ENCODE measurements around the gene SYN1.

Gene SYN1

DNA sequence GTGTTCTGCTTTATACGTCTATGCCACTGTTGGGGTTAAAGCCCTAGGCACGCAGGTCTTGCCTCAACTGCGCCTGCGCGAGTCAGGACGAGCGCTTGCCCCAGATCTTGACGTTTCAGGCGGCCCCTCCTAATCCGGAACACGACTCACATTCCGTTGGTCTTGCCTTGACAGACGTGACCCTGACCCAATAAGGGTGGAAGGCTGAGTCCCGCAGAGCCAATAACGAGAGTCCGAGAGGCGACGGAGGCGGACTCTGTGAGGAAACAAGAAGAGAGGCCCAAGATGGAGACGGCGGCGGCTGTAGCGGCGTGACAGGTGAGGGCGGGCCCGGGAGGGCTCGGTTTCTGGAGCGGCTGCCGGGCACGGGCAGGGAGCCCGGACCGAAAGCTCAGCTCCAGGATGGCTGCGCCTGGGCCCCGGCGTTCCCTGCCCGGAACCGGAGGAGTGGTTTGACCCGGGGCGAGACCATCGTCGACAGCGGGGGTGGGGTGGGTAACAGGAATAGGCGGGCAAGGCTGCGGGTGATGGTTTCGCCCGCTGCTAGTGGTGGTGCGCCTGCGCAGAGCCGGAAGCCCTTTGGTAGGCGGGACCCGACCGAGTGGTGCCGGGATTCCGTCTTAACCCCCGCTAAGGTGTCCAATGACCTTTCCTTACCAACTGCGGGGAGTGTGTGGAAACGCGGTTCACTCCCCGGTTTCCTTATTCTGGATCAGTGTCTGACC is 58.6 kb downstream of the SYN1 start, which contains the start of gene ARAF:
TSS of gene ARAF (plus strand) at position 272 of the 725 bp plus-strand sequence. CDS start 1,763 bp downstream, outside the sequence.
- Histone ChIP-seq H3K4me1 (ENCODE audit: insufficient read depth, low read length) (0 out of 2 replicates have a peak, but pooled peaks cover 7% of the 10 kb centered on the region), H3K36me3 (ENCODE audit: insufficient read depth, low read length) (peaks cover 31% of the 10 kb centered on the region), H3K27me3 (ENCODE audit: insufficient read depth, low read length) (no peaks in the 10 kb centered on the region), H3K9ac (ENCODE audit: low read depth, low read length) (peak within 1 kb of the TSS; percentile 83), H3K4me3 (ENCODE audit: low read length) (peak within 1 kb of the TSS; percentile 95), H3K27ac (ENCODE audit: low read depth, low read length) (peak within 1 kb of the TSS; percentile 85), H3K9me3 (ENCODE audit: insufficient read depth, low read depth, low read length) (no peaks in the 10 kb centered on the region)
- WGBS: under 1% methylated on average over 59 of the region's 59 CpGs

GRCh38 chrX:47560179-47560933 is 59.3 kb downstream of the SYN1 start:
- Histone ChIP-seq H3K4me1 (ENCODE audit: insufficient read depth, low read length) (0 out of 2 replicates have a peak, but pooled peaks cover 7% of the 10 kb centered on the region), H3K9me3 (ENCODE audit: insufficient read depth, low read depth, low read length) (no peaks in the 10 kb centered on the region), H3K27ac (ENCODE audit: low read depth, low read length) (peak overlapping the region; percentile 57; the same call in 1 of the 2 replicates), H3K27me3 (ENCODE audit: insufficient read depth, low read length) (no peaks in the 10 kb centered on the region), H3K4me3 (ENCODE audit: low read length) (peak overlapping the region; percentile 95), H3K9ac (ENCODE audit: low read depth, low read length) (no peak overlapping the region), H3K36me3 (ENCODE audit: insufficient read depth, low read length) (peaks cover 24% of the 10 kb centered on the region)
- 4% methylated on average over 13 of the region's 15 CpGs for WGBS

GRCh38 chrX:47558436-47558835 is 61.2 kb downstream of the SYN1 start:
- Histone ChIP-seq H3K27me3 (ENCODE audit: insufficient read depth, low read length) (no peaks in the 10 kb centered on the region), H3K36me3 (ENCODE audit: insufficient read depth, low read length) (peaks cover 6% of the 10 kb centered on the region), H3K9ac (ENCODE audit: low read depth, low read length) (no peak overlapping the region), H3K4me3 (ENCODE audit: low read length) (no peak overlapping the region), H3K27ac (ENCODE audit: low read depth, low read length) (no peak overlapping the region), H3K4me1 (ENCODE audit: insufficient read depth, low read length) (0 out of 2 replicates have a peak, but pooled peaks cover 7% of the 10 kb centered on the region), H3K9me3 (ENCODE audit: insufficient read depth, low read depth, low read length) (no peaks in the 10 kb centered on the region)
- 100% methylated on average over 3 of the region's 3 CpGs for WGBS

- peak overlapping the region; percentile 70 for H3K4me3 ChIP-seq (ENCODE audit: low read length)
- no peaks in the 10 kb centered on the region for H3K36me3 ChIP-seq (ENCODE audit: insufficient read depth, low read length)
- H3K9ac ChIP-seq (ENCODE audit: low read depth, low read length): peak overlapping the region; percentile 76
- no peaks in the 10 kb centered on the region for H3K9me3 ChIP-seq (ENCODE audit: insufficient read depth, low read depth, low read length)
- no peaks in the 10 kb centered on the region for H3K27me3 ChIP-seq (ENCODE audit: insufficient read depth, low read length)
- 3% methylated on average over 20 of the region's 20 CpGs for WGBS
- H3K27ac ChIP-seq (ENCODE audit: low read depth, low read length): peak overlapping the region; percentile 77
- H3K4me1 ChIP-seq (ENCODE audit: insufficient read depth, low read length): 0 out of 2 replicates have a peak, but pooled peaks cover 7% of the 10 kb centered on the region
These were observed 63.5 kb downstream of the SYN1 start for GRCh38 chrX:47556045-47556623.

DNA sequence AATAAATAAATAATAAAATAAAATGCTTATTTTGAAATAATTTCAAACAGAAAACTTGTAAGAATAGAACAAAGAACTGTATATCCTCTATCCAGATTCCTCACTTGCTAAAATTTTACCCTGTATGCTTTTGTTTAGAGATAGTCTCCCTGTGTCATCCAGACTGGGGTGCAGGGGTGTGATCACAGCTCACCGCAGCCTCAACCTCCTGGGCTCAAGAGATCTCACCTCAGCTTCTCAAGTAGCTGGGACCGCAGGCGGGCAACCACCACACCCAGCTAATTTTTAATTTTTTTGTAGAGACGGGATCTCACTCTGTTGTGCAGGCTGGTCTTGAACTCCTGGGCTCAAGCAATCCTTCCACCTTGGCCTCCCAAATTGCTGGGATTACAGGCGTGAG is 76.2 kb downstream of the SYN1 start:
- Histone ChIP-seq H3K9ac (ENCODE audit: low read depth, low read length) (no peak overlapping the region), H3K27ac (ENCODE audit: low read depth, low read length) (no peak overlapping the region), H3K4me3 (ENCODE audit: low read length) (no peak overlapping the region), H3K27me3 (ENCODE audit: insufficient read depth, low read length) (no peaks in the 10 kb centered on the region), H3K9me3 (ENCODE audit: insufficient read depth, low read depth, low read length) (no peaks in the 10 kb centered on the region), H3K4me1 (ENCODE audit: insufficient read depth, low read length) (no peaks in the 10 kb centered on the region), H3K36me3 (ENCODE audit: insufficient read depth, low read length) (no peaks in the 10 kb centered on the region)
- whole genome bisulfite sequencing: 90% methylated on average over 5 of the region's 5 CpGs

DNA sequence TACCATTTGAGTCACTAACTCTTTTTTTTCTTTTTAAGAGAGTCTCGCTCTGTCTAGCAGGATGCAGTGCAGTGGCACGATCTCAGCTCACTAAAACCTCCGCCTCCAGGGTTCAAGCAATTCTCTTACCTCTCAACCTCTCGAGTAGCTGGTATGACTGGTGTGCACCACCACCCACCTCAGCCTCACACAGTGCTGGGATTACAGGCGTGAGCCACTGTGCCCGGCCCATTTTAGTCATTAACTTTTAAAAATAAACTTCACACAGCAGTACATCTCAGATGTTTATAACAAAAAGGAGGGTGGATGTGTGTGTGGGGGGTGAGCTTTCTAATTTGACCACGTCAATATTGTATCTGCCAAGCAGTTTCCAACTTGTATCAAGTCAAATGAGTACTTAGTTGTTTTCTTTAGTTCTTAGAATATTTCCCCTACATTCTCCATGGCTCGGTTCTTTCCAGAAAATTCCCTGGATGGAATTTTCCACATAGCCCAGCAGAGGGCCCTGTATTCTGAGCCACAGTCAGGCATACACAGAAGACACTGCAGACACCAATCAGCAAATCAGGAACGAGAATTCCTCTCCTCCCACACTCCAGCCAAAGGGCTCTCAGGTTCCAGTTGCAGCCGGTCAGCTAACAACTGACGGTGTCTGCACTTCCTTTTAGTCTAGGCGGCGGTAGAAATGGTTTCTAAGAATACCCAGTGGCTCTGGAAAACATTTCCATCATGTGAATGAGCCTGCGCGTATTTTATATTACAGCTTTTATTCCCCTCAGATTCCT is 78.7 kb downstream of the SYN1 start:
- H3K27me3 ChIP-seq (ENCODE audit: insufficient read depth, low read length): no peaks in the 10 kb centered on the region
- H3K36me3 ChIP-seq (ENCODE audit: insufficient read depth, low read length): no peaks in the 10 kb centered on the region
- WGBS: 39% methylated on average over 13 of the region's 15 CpGs
- no peaks in the 10 kb centered on the region for H3K9me3 ChIP-seq (ENCODE audit: insufficient read depth, low read depth, low read length)
- H3K9ac ChIP-seq (ENCODE audit: low read depth, low read length): 0 out of 2 replicates have a peak overlapping the region, but pooled peaks have one; percentile 24
- 0 out of 2 replicates have a peak overlapping the region, but pooled peaks have one; percentile 23 for H3K4me3 ChIP-seq (ENCODE audit: low read length)
- peak overlapping the region; percentile 58; the same call in 1 of the 2 replicates for H3K27ac ChIP-seq (ENCODE audit: low read depth, low read length)
- H3K4me1 ChIP-seq (ENCODE audit: insufficient read depth, low read length): no peaks in the 10 kb centered on the region

DNA sequence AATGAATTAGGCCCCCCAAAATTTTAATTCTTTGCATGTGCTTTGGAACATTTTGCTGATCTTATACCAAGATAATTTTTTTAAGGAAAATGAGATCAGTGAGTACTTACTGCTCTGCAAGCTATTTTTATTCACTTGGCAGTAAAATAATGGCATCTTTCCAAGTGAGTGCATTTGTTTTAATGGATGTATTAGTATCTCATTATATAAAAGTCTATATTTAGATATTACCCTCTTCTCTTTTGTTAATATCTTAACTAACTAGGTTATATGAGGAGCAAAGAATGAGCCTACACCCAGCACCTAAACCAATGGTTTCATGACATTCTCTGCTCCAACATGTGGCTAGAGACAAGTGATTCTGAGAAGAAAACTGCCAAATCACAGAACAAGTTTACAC is 79.8 kb downstream of the SYN1 start:
- Histone ChIP-seq H3K36me3 (ENCODE audit: insufficient read depth, low read length) (no peaks in the 10 kb centered on the region), H3K9ac (ENCODE audit: low read depth, low read length) (no peak overlapping the region), H3K4me3 (ENCODE audit: low read length) (no peak overlapping the region), H3K9me3 (ENCODE audit: insufficient read depth, low read depth, low read length) (no peaks in the 10 kb centered on the region), H3K4me1 (ENCODE audit: insufficient read depth, low read length) (no peaks in the 10 kb centered on the region), H3K27me3 (ENCODE audit: insufficient read depth, low read length) (no peaks in the 10 kb centered on the region), H3K27ac (ENCODE audit: low read depth, low read length) (no peak overlapping the region)

GRCh38 chrX:47530049-47530448 is 89.6 kb downstream of the SYN1 start:
- Histone ChIP-seq H3K9ac (ENCODE audit: low read depth, low read length) (no peak overlapping the region), H3K27me3 (ENCODE audit: insufficient read depth, low read length) (no peaks in the 10 kb centered on the region), H3K27ac (ENCODE audit: low read depth, low read length) (no peak overlapping the region), H3K36me3 (ENCODE audit: insufficient read depth, low read length) (no peaks in the 10 kb centered on the region), H3K4me1 (ENCODE audit: insufficient read depth, low read length) (no peaks in the 10 kb centered on the region), H3K9me3 (ENCODE audit: insufficient read depth, low read depth, low read length) (no peaks in the 10 kb centered on the region), H3K4me3 (ENCODE audit: low read length) (no peak overlapping the region)
- WGBS: 92% methylated on average over 5 of the region's 6 CpGs

GRCh38 chrX:47529548-47529947 is 90.1 kb downstream of the SYN1 start:
- Histone ChIP-seq H3K27me3 (ENCODE audit: insufficient read depth, low read length) (no peaks in the 10 kb centered on the region), H3K9me3 (ENCODE audit: insufficient read depth, low read depth, low read length) (no peaks in the 10 kb centered on the region), H3K9ac (ENCODE audit: low read depth, low read length) (no peak overlapping the region), H3K4me1 (ENCODE audit: insufficient read depth, low read length) (no peaks in the 10 kb centered on the region), H3K27ac (ENCODE audit: low read depth, low read length) (no peak overlapping the region), H3K36me3 (ENCODE audit: insufficient read depth, low read length) (no peaks in the 10 kb centered on the region), H3K4me3 (ENCODE audit: low read length) (no peak overlapping the region)
- WGBS: 99% methylated on average over 6 of the region's 8 CpGs

- Histone ChIP-seq H3K36me3 (ENCODE audit: insufficient read depth, low read length) (no peaks in the 10 kb centered on the region), H3K4me3 (ENCODE audit: low read length) (peak overlapping the region; percentile 59), H3K9ac (ENCODE audit: low read depth, low read length) (peak overlapping the region; percentile 63), H3K4me1 (ENCODE audit: insufficient read depth, low read length) (no peaks in the 10 kb centered on the region), H3K9me3 (ENCODE audit: insufficient read depth, low read depth, low read length) (no peaks in the 10 kb centered on the region), H3K27ac (ENCODE audit: low read depth, low read length) (no peak overlapping the region), H3K27me3 (ENCODE audit: insufficient read depth, low read length) (peaks cover 9% of the 10 kb centered on the region)
- WGBS: 7% methylated on average over 34 of the region's 34 CpGs
These were observed 95.9 kb downstream of the SYN1 start for GRCh38 chrX:47523713-47524166.
